Left hindlimb (tissue), 1 donor: ENCODE measurements around the gene CCT4.
A peak's percentile ranks its signal among the peaks of the same experiment; 100 is the strongest.
"Not testable (repeated sequence)": the region's sequence is repeated elsewhere in the genome, so short reads cannot be mapped to it uniquely, and the experiment has no call there.

Experiments used
- DNase-seq: peaks from one replicate; pipeline ENCODE4 v3.0.0-alpha.2; 2018

The CCT4 gene

GRCh38 chr2:61878761-61879160, 9.7 kb downstream of the CCT4 start:
- DNase-seq: no peak

- DNase-seq: no peak
Observed at GRCh38 chr2:61877571-61878245, 10.7 kb downstream of the CCT4 start.

- no peak for DNase-seq
Observed at GRCh38 chr2:61876400-61876799, 12.1 kb downstream of the CCT4 start.

- DNase-seq: not testable (repeated sequence)
Observed at GRCh38 chr2:61866482-61867089, 21.9 kb downstream of the CCT4 start.

- DNase-seq: no peak
Observed at GRCh38 chr2:61862085-61862484, 26.4 kb downstream of the CCT4 start.

GRCh38 chr2:61857224-61857623, 31.2 kb downstream of the CCT4 start:
- DNase-seq: no peak

GRCh38 chr2:61855318-61855613, 33.2 kb downstream of the CCT4 start:
- DNase-seq: no peak

- DNase-seq: peak; percentile 93
Observed at GRCh38 chr2:61854564-61855317, 33.7 kb downstream of the CCT4 start.

- DNase-seq: peak; percentile 92
Observed at GRCh38 chr2:61853847-61854563, 34.5 kb downstream of the CCT4 start, which contains the start of gene FAM161A. Gene FAM161A (minus strand): TSS chr2:61854060. CDS start chr2:61854041, 19 bp downstream.

- DNase-seq: no peak
Observed at GRCh38 chr2:61853086-61853846, 35.2 kb downstream of the CCT4 start.

- not testable (repeated sequence) for DNase-seq
Observed at GRCh38 chr2:61851270-61851669, 37.2 kb downstream of the CCT4 start.

GRCh38 chr2:61845320-61845719, 43.1 kb downstream of the CCT4 start:
- DNase-seq: no peak

GRCh38 chr2:61841286-61841685, 47.2 kb downstream of the CCT4 start:
- DNase-seq: no peak

GRCh38 chr2:61834893-61835292, 53.6 kb downstream of the CCT4 start:
- no peak for DNase-seq

GRCh38 chr2:61833971-61834370, 54.5 kb downstream of the CCT4 start:
- DNase-seq: no peak

GRCh38 chr2:61832183-61832841, 56.1 kb downstream of the CCT4 start:
- DNase-seq: no peak

GRCh38 chr2:61822255-61822654, 66.2 kb downstream of the CCT4 start:
- no peak for DNase-seq
